ENCODE measurements around the gene TIMP1. TPM values are rescaled to one million over a fixed set of nuclear protein-coding genes. Genes with fewer than 3 reads are reported as not detected.

TIMP1 gene
- polyA plus RNA-seq, 1 of the 3 experiments (the other 2 are of a cell fraction) = 323 TPM

- no peaks in the 10 kb centered on the region for H3K9me3 ChIP-seq
- DNase-seq = peak; percentile 89
- peaks cover 0 to 9% of the 10 kb centered on the region in 2 experiments; a peak in 1 of 4 replicates for H3K4me1 ChIP-seq (ENCODE audit: control insufficient read depth in 1 of 2, insufficient read depth in 2 of 2, low read depth in 1 of 2, low read length in 1 of 2)
- H2AFZ ChIP-seq (ENCODE audit: low read depth) = 0 out of 2 replicates have a peak overlapping the region, but pooled peaks have one; percentile 29
- H3K27me3 ChIP-seq (ENCODE audit: insufficient read depth) = peaks cover 19% of the 10 kb centered on the region
- no peaks in the 10 kb centered on the region for H3K9me2 ChIP-seq
- peak overlapping the region in 1 of 2 experiments; percentile 47; a peak in 1 of 4 replicates for H3K27ac ChIP-seq (ENCODE audit: low read depth in 2 of 2, low read length in 1 of 2)
- ChIA-PET CTCF (interaction anchor here (1.0 to 2.3 kb wide), 4 partner anchors 18 to 126 kb away, joined by 3 to 13 read pairs (median 6); no protein-coding TSS in a partner anchor), POLR2A (interaction anchor here (0.7 to 1.0 kb wide), 3 partner anchors 20 to 37 kb away, joined by 3 to 4 read pairs (median 3); partner anchors contain the start of gene ELK1)
- peak; percentile 36; the same call in 1 of the 2 replicates for TF ChIP-seq IRF3 (IDR thresholded peaks at IDR 0.05; ENCODE audit: low read depth, low read length)
- TF ChIP-seq CTCF (IDR thresholded peaks at IDR 0.05) = no peak
- TF ChIP-seq PBX3 (IDR thresholded peaks at IDR 0.05) = peak; percentile 69
- TF ChIP-seq NRF1 (IDR thresholded peaks at IDR 0.05; ENCODE audit: low read depth, low read length) = 0 out of 2 replicates have a peak, but pooled peaks have one; percentile 30
- peak; percentile 73 for TF ChIP-seq RFX5 (IDR thresholded peaks at IDR 0.05; ENCODE audit: low read length)
- peak; percentile 56; the same call in 1 of the 2 replicates for TF ChIP-seq MAX (IDR thresholded peaks at IDR 0.05; ENCODE audit: low read depth)
- no peak for TF ChIP-seq POLR2AphosphoS5 (IDR thresholded peaks at IDR 0.05; ENCODE audit: low read depth, low read length)
- peak; percentile 23 for TF ChIP-seq CHD2 (IDR thresholded peaks at IDR 0.05; ENCODE audit: low read length, partially characterized antibody)
- H3K79me2 ChIP-seq (ENCODE audit: insufficient read depth) = no peaks in the 10 kb centered on the region
- no peaks in the 10 kb centered on the region for H3K36me3 ChIP-seq (replicated peaks in 1 of 2; ENCODE audit: control insufficient read depth in 1 of 2, insufficient read depth in 2 of 2, low read length in 1 of 2)
- peak overlapping the region; percentile 67 for H3K4me2 ChIP-seq
- H3F3A ChIP-seq (replicated peaks; ENCODE audit: insufficient read depth) = no peaks in the 10 kb centered on the region
- H3K4me3 ChIP-seq (ENCODE audit: low read depth in 2 of 2, low read length in 1 of 2) = peak overlapping the region; percentile 34 to 54
- H4K20me1 ChIP-seq (ENCODE audit: insufficient read depth) = no peaks in the 10 kb centered on the region
- H3K9ac ChIP-seq = no peak overlapping the region
- 7% methylated on average over 26 of the region's 35 CpGs for WGBS (ENCODE audit: low lambda C conversion rate)
Measured at GRCh38 chrX:47623540-47624027, 41.3 kb downstream of the TIMP1 start.

GRCh38 chrX:47625365-47625764 is 43.1 kb downstream of the TIMP1 start:
- Histone ChIP-seq H3K27ac (ENCODE audit: low read depth in 2 of 2, low read length in 1 of 2) (no peak overlapping the region), H3K9ac (no peak overlapping the region), H3K4me2 (no peak overlapping the region), H3F3A (replicated peaks; ENCODE audit: insufficient read depth) (no peaks in the 10 kb centered on the region), H3K9me2 (no peaks in the 10 kb centered on the region), H3K4me1 (ENCODE audit: control insufficient read depth in 1 of 2, insufficient read depth in 2 of 2, low read depth in 1 of 2, low read length in 1 of 2) (peaks cover 0 to 5% of the 10 kb centered on the region in 2 experiments; a peak in 1 of 4 replicates), H3K36me3 (replicated peaks in 1 of 2; ENCODE audit: control insufficient read depth in 1 of 2, insufficient read depth in 2 of 2, low read length in 1 of 2) (no peaks in the 10 kb centered on the region), H3K27me3 (ENCODE audit: insufficient read depth) (peaks cover 19% of the 10 kb centered on the region), H3K4me3 (ENCODE audit: low read depth in 2 of 2, low read length in 1 of 2) (no peak overlapping the region), H3K9me3 (no peaks in the 10 kb centered on the region), H3K79me2 (ENCODE audit: insufficient read depth) (no peaks in the 10 kb centered on the region), H4K20me1 (ENCODE audit: insufficient read depth) (no peaks in the 10 kb centered on the region), H2AFZ (ENCODE audit: low read depth) (no peak overlapping the region)
- CTCF ChIA-PET = interaction anchor here (0.7 to 2.2 kb wide), 5 partner anchors 10 to 128 kb away, joined by 3 to 13 read pairs (median 3); no protein-coding TSS in a partner anchor
- DNase-seq = no peak
- 28% methylated on average over 2 of the region's 2 CpGs for WGBS (ENCODE audit: low lambda C conversion rate)
- POLR2A ChIA-PET = no interaction called here
- TF ChIP-seq SIN3A (IDR thresholded peaks at IDR 0.05; ENCODE audit: borderline replicate concordance, low read depth, low read length) (no peak), YY1 (IDR thresholded peaks at IDR 0.05; ENCODE audit: low read depth) (no peak), FOSL2 (IDR thresholded peaks at IDR 0.05; ENCODE audit: borderline replicate concordance, low read depth) (no peak), FOXJ3 (CRISPR knock-in tag; IDR thresholded peaks at IDR 0.05) (no peak), CHD2 (IDR thresholded peaks at IDR 0.05; ENCODE audit: low read length, partially characterized antibody) (no peak), USF1 (IDR thresholded peaks at IDR 0.05; ENCODE audit: borderline replicate concordance, low read depth) (no peak), JUND (IDR thresholded peaks at IDR 0.05) (no peak), MXI1 (IDR thresholded peaks at IDR 0.05; ENCODE audit: low read depth, low read length) (no peak), TCF12 (IDR thresholded peaks at IDR 0.05) (no peak), SMC3 (IDR thresholded peaks at IDR 0.05; ENCODE audit: low read depth, low read length) (no peak), MEF2A (IDR thresholded peaks at IDR 0.05; ENCODE audit: borderline replicate concordance, low read depth) (no peak), GABPA (IDR thresholded peaks at IDR 0.05; ENCODE audit: low read depth) (no peak), EP300 (IDR thresholded peaks at IDR 0.05; ENCODE audit: borderline replicate concordance in 1 of 2, low read depth in 1 of 2, low read length in 1 of 2) (no peak), USF2 (IDR thresholded peaks at IDR 0.05; ENCODE audit: borderline replicate concordance, low read depth, low read length) (no peak)
